Stomach (tissue), 4 donors: ENCODE measurements around the gene MYRIP.

Source experiments
- CTCF ChIP-seq, 7 experiments: fragments of 450-650 bp in 4 of 7; fragments of 200-600 bp in 3 of 7; sonication (generic) in 3 of 7; IDR thresholded peaks; one replicate each; pipeline ENCODE4 v1.5.1; 2016 to 2019; ENCODE audit warnings: antibody characterized with exemption in 7 of 7, control low read depth in 2 of 7, mild to moderate bottlenecking in 1 of 7
- EP300 ChIP-seq: sonication (generic); formaldehyde crosslinking; IDR thresholded peaks from one replicate; pipeline ENCODE4 v1.6.1; 2017; ENCODE audit warnings: antibody characterized with exemption
- POLR2AphosphoS5 ChIP-seq, 3 donors: sonication (generic); formaldehyde crosslinking; IDR thresholded peaks; one replicate each; pipeline ENCODE4 v1.6.1; 2016; ENCODE audit warnings: antibody characterized with exemption in 3 of 3

GRCh38 chr3:40103829-40104228 is 294.4 kb downstream of the MYRIP start:
- TF ChIP-seq EP300 (no peak), POLR2AphosphoS5 (IDR thresholded peaks at IDR 0.05) (no peak), CTCF (IDR thresholded peaks at IDR 0.05) (no peak)
